Stimulated activated CD4-positive, alpha-beta T cell treated with anti-CD3 and anti-CD28 coated beads, Interleukin-4, amount 100 ng/mL, for 48 hours (primary cell): Measurements from ENCODE around the gene MAPK8.

Source experiments
- DNase-seq, 2 donors: peaks; one replicate each; pipeline ENCODE4 v3.0.0-alpha.2; 2020; ENCODE audit warnings: low read depth in 2 of 2

MAPK8 gene

GRCh38 chr10:48384699-48384982, 78.2 kb downstream of the MAPK8 start:
- no peak for DNase-seq

- no peak for DNase-seq
Observed at GRCh38 chr10:48389272-48389671, 82.8 kb downstream of the MAPK8 start.

- no peak for DNase-seq
Observed at GRCh38 chr10:48389846-48390557, 83.5 kb downstream of the MAPK8 start.

DNA sequence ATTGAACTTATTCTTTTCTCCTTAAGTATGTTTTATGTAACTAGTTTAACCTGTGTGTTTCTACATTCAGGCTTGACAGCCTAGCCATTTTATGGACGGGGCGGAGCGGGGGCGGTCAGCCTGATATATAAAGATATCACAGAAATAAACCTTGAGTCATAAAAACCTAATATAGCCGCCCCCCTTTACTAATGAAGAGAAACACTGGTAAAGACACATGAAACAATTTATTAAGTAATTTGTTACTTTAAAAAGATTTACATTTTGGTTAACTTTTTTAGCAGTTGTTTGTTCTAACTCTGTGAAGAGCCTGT, 84.0 kb downstream of the MAPK8 start:
- DNase-seq, result no peak

GRCh38 chr10:48390933-48391845, 84.7 kb downstream of the MAPK8 start:
- DNase-seq, result no peak

GRCh38 chr10:48391994-48392393, 85.5 kb downstream of the MAPK8 start:
- no peak for DNase-seq

DNA sequence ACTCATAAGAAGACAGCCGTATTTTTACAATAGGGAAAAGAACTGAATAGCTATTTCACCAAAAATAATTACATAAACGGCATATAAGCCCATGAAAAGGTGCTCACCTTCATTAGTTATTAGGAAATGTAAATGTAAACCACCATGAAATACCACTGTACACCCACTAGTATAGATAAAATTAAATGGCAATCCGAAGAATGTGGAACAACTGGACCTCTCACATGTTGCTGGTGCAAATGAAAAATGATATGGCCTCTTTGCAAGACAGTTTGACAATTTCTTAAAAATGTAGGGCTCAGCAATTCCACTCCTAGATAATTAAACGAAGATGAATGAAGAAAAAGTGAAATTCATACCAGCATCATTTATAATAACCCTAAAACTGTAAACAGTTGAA, 91.8 kb downstream of the MAPK8 start:
- DNase-seq, result no peak

- DNase-seq, result no peak
Observed at GRCh38 chr10:48399056-48399541, 92.6 kb downstream of the MAPK8 start.

DNA sequence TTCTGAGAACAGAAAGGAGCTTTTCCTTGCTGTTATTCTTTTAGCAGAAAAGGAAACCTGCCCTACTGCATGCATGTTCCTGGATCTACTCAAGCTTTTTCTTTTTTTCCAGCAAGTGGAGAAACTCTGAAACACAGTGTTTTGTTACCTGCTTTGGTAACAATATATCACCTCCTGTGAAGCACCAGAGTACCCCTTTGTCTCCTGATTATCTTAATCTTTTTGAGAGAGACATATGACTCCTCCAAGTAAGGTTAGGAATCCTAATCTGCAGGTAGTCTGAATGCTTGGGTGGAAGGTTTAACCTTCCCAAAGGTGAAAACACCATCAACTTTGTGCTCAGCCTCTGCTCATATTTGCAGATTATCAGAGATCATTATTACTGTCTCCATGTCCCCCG, 93.1 kb downstream of the MAPK8 start:
- no peak for DNase-seq

DNA sequence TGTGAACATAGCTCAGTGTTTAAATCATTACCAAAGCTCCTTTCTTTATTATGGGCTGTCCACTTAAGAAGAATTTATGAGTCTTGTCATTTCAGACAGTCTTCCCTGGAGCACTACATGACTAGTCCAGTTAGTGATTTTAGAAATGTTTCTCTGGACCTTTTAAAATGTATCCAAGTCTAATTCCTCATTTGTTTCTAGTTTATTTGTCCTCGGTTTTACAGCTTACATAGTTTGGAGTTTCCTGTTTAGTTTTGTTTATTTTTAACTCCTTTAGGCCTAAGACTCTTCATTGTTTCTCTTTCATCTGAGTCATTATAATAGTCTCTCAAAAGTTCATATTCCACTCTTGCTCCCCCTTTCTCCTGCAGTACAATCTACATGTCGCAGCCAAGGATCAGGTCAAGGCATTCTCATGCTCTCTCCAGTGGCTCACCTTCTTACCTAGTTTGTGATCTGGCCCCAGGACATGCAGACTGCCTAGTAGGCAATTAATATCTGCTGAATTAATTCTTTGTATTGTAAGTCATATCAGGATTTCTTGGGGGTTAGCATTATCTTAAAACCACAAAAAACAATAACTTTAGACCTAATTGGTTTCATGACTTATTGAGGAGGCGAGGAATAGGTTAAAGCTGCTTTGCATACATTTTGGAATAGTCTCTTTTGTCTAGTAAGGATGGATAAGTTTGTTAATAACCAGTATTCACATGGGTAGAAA, 93.8 kb downstream of the MAPK8 start:
- no peak for DNase-seq

DNA sequence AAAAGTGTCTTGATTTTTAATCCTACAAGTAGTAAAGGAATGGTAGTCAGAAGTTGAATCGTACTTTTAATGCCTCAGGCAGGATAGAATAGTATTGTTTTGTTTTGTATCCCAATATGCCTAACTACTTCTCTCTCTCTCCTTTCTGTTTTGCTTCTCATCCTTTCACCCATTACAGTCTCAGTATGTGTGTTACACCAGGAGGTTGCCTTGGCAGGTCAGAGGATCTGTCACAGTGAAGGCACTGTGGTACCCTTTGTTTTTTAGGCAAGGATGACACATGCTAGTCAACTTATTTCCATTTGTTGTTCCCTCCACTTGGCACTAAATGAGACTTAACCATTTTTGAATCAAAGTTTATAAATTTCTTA, 94.4 kb downstream of the MAPK8 start:
- no peak for DNase-seq

DNA sequence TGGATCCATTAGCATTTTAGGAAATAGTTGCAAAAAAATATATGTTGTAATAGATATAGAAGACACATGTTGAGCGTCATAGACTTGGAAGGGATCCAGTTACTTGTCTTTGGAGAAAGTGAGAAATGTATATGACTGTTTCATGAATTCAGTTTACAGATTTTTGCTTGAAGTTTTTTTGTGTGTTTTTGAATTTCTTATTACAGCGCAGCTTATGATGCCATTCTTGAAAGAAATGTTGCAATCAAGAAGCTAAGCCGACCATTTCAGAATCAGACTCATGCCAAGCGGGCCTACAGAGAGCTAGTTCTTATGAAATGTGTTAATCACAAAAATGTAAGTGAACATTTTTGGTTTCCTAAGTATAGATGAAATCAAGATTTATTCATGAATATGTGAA, 98.2 kb downstream of the MAPK8 start:
- no peak for DNase-seq

DNA sequence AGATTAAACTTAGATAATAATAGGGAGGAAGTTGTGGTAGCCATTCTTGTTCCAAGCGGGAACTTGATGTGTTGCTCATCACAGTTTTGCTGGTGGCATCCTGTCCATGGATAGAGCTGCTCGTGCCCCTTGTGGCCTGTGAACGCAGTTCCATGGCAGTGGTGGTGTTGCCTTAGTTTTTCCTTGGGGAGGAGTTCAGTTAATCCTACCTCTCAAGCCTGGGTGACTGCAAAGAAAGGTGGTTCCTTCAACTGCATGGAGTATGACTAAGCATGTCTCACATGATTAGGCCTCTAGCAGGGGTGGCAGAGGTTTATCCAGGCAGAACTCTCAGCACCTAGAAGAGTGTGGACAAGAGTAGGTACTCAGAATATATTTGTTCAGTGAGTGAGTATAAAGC, 99.7 kb downstream of the MAPK8 start:
- DNase-seq, result no peak

- no peak for DNase-seq
Observed at GRCh38 chr10:48406658-48407057, 100.2 kb downstream of the MAPK8 start.

GRCh38 chr10:48410503-48410902, 104.0 kb downstream of the MAPK8 start:
- no peak for DNase-seq

DNA sequence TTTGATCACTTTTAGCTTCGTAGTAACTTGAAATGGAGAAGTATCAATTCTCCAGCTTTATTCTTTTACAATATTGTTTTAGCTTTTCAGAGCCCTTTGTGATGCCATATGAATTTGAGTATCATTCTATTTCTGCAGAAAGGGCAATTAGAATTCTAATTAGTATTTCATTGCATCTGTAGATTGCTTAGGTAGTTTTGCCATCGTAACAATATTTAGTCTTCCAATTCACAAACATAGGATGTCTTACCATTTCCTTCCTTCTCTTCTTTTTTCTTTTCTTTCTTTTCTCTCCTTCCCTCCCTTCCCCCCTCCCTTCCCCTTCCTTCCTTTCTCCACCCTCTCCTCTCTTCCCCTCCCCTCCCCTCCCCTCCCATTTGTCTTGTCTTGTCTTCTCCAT, 105.0 kb downstream of the MAPK8 start:
- DNase-seq, result no peak

DNA sequence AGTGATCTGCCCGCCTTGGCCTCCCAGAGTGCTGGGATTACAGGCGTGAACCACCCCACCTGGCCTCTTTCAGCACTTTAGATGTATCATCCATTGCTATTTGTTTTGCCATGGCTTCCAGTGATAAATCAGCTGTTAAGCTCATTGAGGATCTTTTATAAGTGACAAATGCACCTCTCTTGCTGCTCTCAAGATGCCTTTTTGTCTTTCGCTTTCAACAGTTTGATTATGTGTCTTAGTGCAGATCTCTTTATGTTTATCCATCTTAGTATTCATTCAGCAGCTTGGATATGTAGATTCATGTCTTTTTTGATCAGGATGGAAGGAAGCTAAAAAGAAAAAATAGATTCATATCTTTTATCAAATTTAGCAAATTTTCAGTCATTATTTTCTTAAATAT, 105.6 kb downstream of the MAPK8 start:
- DNase-seq, result no peak

GRCh38 chr10:48412933-48413332, 106.5 kb downstream of the MAPK8 start:
- DNase-seq, result no peak

DNA sequence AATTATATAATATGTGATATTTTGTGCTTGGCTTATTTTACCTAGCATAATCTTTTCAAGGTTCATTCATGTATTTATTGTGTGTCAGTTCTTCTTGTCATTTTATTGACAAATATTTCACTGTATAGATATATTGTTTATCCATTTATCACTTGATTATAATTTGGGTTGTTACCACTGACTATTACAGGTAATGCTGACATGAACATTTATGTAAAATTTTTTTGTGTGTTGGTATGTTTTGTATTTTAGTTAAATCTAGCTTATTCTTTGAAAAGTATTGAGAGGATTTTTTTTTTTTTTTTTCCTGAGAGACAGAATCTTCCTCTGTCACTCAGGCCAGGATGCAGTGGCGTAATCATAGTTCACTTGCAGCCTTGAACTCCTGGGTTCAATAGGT, 107.7 kb downstream of the MAPK8 start:
- DNase-seq, result no peak

DNA sequence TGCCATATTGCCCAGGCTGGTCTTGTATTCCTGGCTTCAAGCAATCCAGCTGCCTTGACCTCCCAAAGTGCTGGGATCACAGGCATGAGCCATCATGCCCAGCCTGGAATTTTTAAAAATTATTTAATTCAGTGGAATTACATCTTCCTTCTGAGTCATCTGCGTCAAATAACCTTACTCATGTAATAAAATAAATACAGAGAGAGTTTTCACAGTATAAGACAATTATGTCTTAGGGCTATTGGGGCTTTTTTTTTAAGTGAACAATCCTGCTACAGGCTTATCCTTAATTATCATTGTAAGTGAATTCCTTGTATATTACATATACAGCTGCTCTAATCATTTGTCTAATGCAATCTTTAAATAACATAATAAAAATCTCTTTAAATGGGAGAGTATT, 108.3 kb downstream of the MAPK8 start:
- DNase-seq, result no peak

- no peak for DNase-seq
Observed at GRCh38 chr10:48416584-48417232, 110.2 kb downstream of the MAPK8 start.

DNA sequence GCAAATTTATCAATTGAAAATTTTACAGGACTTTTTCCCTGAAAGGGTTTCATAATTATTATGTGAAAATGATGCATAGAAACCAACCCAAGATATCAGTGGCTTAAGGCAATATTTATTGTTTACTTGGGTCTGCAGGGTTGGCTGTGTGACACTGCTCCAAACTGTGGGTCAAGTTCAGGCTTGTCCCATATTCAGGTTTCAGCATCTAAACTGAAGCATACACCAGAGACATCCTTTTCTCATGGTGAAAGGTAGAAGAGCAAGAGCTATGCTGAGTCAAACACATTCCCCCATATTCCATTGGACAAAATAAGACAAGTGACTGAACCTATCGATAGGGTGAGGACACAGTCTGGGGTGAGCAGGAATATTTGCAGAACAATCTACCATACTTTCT, 110.9 kb downstream of the MAPK8 start:
- no peak for DNase-seq
